ENCODE measurements around the gene PTGIS. TPM values are rescaled to one million over a fixed set of nuclear protein-coding genes. Genes with fewer than 3 reads are reported as not detected.
A peak's percentile ranks its signal among the peaks of the same experiment; 100 is the strongest.

The PTGIS gene
- total RNA-seq, 2 donors from 2014 or later = 14.1 to 20.9 TPM

DNA sequence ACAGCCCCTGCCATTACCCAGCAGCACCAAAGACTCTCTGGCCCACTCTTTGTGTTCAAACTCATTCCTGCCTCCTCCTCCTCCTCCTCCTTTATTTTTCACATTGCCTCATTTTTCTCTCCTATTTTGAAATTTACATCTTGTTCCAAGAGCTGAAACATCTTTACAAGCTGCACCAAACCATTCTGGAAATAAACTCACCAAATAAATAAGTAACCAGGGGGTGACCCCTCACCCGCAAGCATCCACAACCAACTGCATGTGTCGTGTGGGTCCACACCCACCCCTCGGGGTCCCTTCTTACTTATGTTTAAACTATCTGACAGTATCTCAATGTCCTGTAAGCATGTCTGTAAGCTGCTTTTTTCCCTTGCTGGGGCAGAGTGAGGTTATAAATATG lies 86.8 kb downstream of the PTGIS start:
- WGBS, 2 experiments (ENCODE audit: insufficient coverage in 1 of 2, insufficient read length in 1 of 2) = 97% methylated on average over 3 of the region's 3 CpGs; no CpG with 5 or more reads in 1 of the 2 experiments
- Mint-ChIP-seq H3K36me3 (ENCODE audit: low read depth) (no peaks in the 10 kb centered on the region), H3K4me1 (peaks cover 9% of the 10 kb centered on the region), H3K27ac (no peak overlapping the region), H3K9me3 (no peaks in the 10 kb centered on the region), H3K27me3 (ENCODE audit: insufficient read depth) (peaks cover 33% of the 10 kb centered on the region), H3K4me3 (no peak overlapping the region)
- Histone ChIP-seq H3K27ac (ENCODE audit: low read depth, low read length) (no peak overlapping the region), H3K4me3 (ENCODE audit: low read length) (no peak overlapping the region), H3K36me3 (ENCODE audit: control insufficient read depth, insufficient read depth, low read length) (no peaks in the 10 kb centered on the region), H3K4me1 (ENCODE audit: control insufficient read depth, insufficient read depth, low read length) (peaks cover 10% of the 10 kb centered on the region), H3K9ac (ENCODE audit: extremely low read depth, low read length, poor library complexity, severe bottlenecking) (no peak overlapping the region), H3K27me3 (ENCODE audit: control insufficient read depth, insufficient read depth, low read length, poor library complexity, severe bottlenecking) (peaks cover 20% of the 10 kb centered on the region), H3K9me3 (ENCODE audit: control insufficient read depth, low read length) (no peaks in the 10 kb centered on the region)
- no peak for DNase-seq
- TF ChIP-seq, protein P1, sequence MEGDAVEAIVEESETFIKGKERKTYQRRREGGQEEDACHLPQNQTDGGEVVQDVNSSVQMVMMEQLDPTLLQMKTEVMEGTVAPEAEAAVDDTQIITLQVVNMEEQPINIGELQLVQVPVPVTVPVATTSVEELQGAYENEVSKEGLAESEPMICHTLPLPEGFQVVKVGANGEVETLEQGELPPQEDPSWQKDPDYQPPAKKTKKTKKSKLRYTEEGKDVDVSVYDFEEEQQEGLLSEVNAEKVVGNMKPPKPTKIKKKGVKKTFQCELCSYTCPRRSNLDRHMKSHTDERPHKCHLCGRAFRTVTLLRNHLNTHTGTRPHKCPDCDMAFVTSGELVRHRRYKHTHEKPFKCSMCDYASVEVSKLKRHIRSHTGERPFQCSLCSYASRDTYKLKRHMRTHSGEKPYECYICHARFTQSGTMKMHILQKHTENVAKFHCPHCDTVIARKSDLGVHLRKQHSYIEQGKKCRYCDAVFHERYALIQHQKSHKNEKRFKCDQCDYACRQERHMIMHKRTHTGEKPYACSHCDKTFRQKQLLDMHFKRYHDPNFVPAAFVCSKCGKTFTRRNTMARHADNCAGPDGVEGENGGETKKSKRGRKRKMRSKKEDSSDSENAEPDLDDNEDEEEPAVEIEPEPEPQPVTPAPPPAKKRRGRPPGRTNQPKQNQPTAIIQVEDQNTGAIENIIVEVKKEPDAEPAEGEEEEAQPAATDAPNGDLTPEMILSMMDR (conservative IDR thresholded peaks at IDR 0.05) = no peak

DNA sequence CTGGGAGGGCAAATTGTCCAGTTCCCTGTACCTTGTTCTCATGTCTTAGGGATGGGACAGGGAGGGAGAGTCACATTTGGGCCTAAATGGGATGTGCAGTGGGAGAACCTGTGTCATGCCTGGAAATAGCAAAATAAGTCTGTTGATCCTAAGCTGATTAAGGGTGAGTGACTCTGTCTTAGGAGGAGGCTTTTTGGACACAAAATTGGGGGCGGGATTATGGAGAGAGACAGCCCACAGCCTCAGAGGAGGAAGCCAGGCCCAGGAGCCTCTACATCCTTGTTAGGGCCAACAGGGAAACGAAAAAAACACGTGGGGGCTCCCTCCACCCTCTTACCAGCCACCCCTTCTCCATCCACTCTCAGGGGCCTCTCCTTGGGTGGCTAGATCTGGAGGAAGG lies 87.7 kb downstream of the PTGIS start:
- TF ChIP-seq, protein P1 (conservative IDR thresholded peaks at IDR 0.05) = no peak
- H3K9ac ChIP-seq (ENCODE audit: extremely low read depth, low read length, poor library complexity, severe bottlenecking) = no peak overlapping the region
- no peak overlapping the region for H3K27ac ChIP-seq (ENCODE audit: low read depth, low read length)
- H3K27me3 ChIP-seq (ENCODE audit: control insufficient read depth, insufficient read depth, low read length, poor library complexity, severe bottlenecking) = peaks cover 15% of the 10 kb centered on the region
- WGBS, 2 experiments (ENCODE audit: insufficient coverage in 1 of 2, insufficient read length in 1 of 2) = 77% methylated on average over 3 of the region's 3 CpGs; no CpG with 5 or more reads in 1 of the 2 experiments
- H3K4me1 ChIP-seq (ENCODE audit: control insufficient read depth, insufficient read depth, low read length) = peaks cover 10% of the 10 kb centered on the region
- no peak overlapping the region for H3K4me3 Mint-ChIP-seq
- DNase-seq = peak; percentile 39
- H3K4me3 ChIP-seq (ENCODE audit: low read length) = no peak overlapping the region
- no peaks in the 10 kb centered on the region for H3K9me3 ChIP-seq (ENCODE audit: control insufficient read depth, low read length)
- H3K36me3 Mint-ChIP-seq (ENCODE audit: low read depth) = no peaks in the 10 kb centered on the region
- no peak overlapping the region for H3K27ac Mint-ChIP-seq
- H3K36me3 ChIP-seq (ENCODE audit: control insufficient read depth, insufficient read depth, low read length) = no peaks in the 10 kb centered on the region
- H3K9me3 Mint-ChIP-seq = no peaks in the 10 kb centered on the region
- H3K27me3 Mint-ChIP-seq (ENCODE audit: insufficient read depth) = peaks cover 26% of the 10 kb centered on the region
- H3K4me1 Mint-ChIP-seq = peaks cover 9% of the 10 kb centered on the region

DNA sequence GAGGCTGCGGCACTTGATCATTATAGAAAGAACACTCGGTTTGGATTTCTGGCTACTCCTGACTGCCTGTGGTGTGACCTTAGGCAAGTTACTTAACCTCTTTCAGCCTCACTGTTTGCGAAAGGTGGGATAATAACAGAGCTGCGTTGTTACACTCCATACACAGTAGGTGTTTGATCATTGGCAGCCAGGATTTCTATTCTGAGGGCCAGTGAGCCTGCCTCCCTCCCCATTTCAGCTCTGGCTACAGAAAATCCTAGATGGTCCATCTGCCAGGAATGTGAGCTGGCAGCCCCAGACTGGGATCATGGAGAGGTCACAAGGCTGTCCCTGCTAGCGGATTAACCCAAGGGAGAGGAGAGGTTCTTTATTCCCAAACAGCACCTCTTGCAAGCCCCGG lies 88.2 kb downstream of the PTGIS start:
- Histone ChIP-seq H3K9ac (ENCODE audit: extremely low read depth, low read length, poor library complexity, severe bottlenecking) (no peak overlapping the region), H3K9me3 (ENCODE audit: control insufficient read depth, low read length) (no peaks in the 10 kb centered on the region), H3K4me3 (ENCODE audit: low read length) (no peak overlapping the region), H3K36me3 (ENCODE audit: control insufficient read depth, insufficient read depth, low read length) (no peaks in the 10 kb centered on the region), H3K27ac (ENCODE audit: low read depth, low read length) (no peak overlapping the region), H3K27me3 (ENCODE audit: control insufficient read depth, insufficient read depth, low read length, poor library complexity, severe bottlenecking) (peaks cover 15% of the 10 kb centered on the region), H3K4me1 (ENCODE audit: control insufficient read depth, insufficient read depth, low read length) (peaks cover 10% of the 10 kb centered on the region)
- Mint-ChIP-seq H3K4me1 (peaks cover 9% of the 10 kb centered on the region), H3K4me3 (no peak overlapping the region), H3K27ac (no peak overlapping the region), H3K27me3 (ENCODE audit: insufficient read depth) (peaks cover 22% of the 10 kb centered on the region), H3K36me3 (ENCODE audit: low read depth) (no peaks in the 10 kb centered on the region), H3K9me3 (no peaks in the 10 kb centered on the region)
- TF ChIP-seq, protein P1 (conservative IDR thresholded peaks at IDR 0.05) = no peak
- DNase-seq = peak; percentile 42
- 75 to 87% methylated on average over 4 to 6 of the region's 6 CpGs for WGBS, 2 experiments (ENCODE audit: insufficient coverage in 1 of 2, insufficient read length in 1 of 2)

Data from endodermal cell (in vitro differentiated cells).